Testis (tissue), 3 donors: ENCODE measurements around the gene L1CAM. TPM values are rescaled to one million over a fixed set of nuclear protein-coding genes. Genes with fewer than 3 reads are reported as not detected.

ENCODE experiments used
- DNase-seq: peaks from one replicate; pipeline ENCODE4 v3.0.0-alpha.2; 2019
- H3K27ac ChIP-seq, 2 donors: fragments of 200-600 bp; sonication (generic); one replicate each; pipeline ENCODE4 v1.5.1; 2019
- H3K27me3 ChIP-seq: fragments of 200-600 bp; sonication (generic); one replicate; pipeline ENCODE4 v1.5.1; 2019
- H3K36me3 ChIP-seq: fragments of 200-600 bp; sonication (generic); one replicate; pipeline ENCODE4 v1.5.1; 2017; ENCODE audit warnings: low read depth; ENCODE audit errors: missing control alignments
- H3K4me1 ChIP-seq: fragments of 200-600 bp; sonication (generic); one replicate; pipeline ENCODE4 v1.5.1; 2019
- H3K4me3 ChIP-seq, 2 donors: fragments of 200-600 bp; sonication (generic); one replicate each; pipeline ENCODE4 v1.5.1; 2017 to 2019
- H3K9me3 ChIP-seq: fragments of 200-600 bp; sonication (generic); one replicate; pipeline ENCODE4 v1.5.1; 2017
- CTCF ChIP-seq, 3 experiments: fragments of 450-650 bp in 2 of 3; fragments of 200-600 bp in 1 of 3; sonication (generic) in 1 of 3; IDR thresholded peaks; one replicate each; pipeline ENCODE4 v1.5.1; 2016 to 2019; ENCODE audit warnings: antibody characterized with exemption in 3 of 3, mild to moderate bottlenecking in 2 of 3, moderate library complexity in 1 of 3
- POLR2A ChIP-seq: fragments of 450-650 bp; IDR thresholded peaks from one replicate; pipeline ENCODE4 v1.6.1; 2017; ENCODE audit warnings: antibody characterized with exemption, mild to moderate bottlenecking, moderate library complexity
- WGBS, 2 donors: methylation state at CpG; one replicate each; pipeline ENCODE4 v1.1.5; 2018; 5-methylcytosine and 5-hydroxymethylcytosine counted together
- intact Hi-C: fragments of 100-400 bp; cut with DNase I; formaldehyde crosslinking; loops from one replicate; pipeline ENCODE4 v1.15.1; 2023; ENCODE audit warnings: low total_unique reads
- polyA plus RNA-seq: library from polyadenylated mRNA; stranded (reverse); fragments of 350-450 nt; fragmentation: Illumina TruSeq; extraction: RNeasy Lipid Tissue Mini Kit (QIAGEN cat#74804); gene quantifications from one replicate; pipeline ENCODE4 v1.2.3, GENCODE V29; 2014; ENCODE audit warnings: low read depth, low replicate concordance; ENCODE audit not compliant: insufficient read depth
- total RNA-seq, 2 donors: library from RNA; depleted of rRNA; stranded (reverse); fragments of >200 nt; gene quantifications; one replicate each; pipeline ENCODE4 v1.2.3, GENCODE V29; 2016

The L1CAM gene
- total and polyA plus RNA-seq, 3 donors from 2014 or later: 1.7 to 4.5 (median 2.5) TPM

- WGBS, 2 donors: 100% methylated on average over 3 of the region's 17 CpGs; no CpG with 5 or more reads in 1 of the 2 donors
- H3K4me3 ChIP-seq: no peak overlapping the region
Observed at GRCh38 chrX:153913211-153913610, 27.2 kb upstream of the L1CAM start.

GRCh38 chrX:153911798-153912197 is 25.8 kb upstream of the L1CAM start:
- intact Hi-C loops: no loop called here
- Histone ChIP-seq H3K9me3 (no peaks in the 10 kb centered on the region), H3K4me1 (no peaks in the 10 kb centered on the region), H3K4me3 (no peak overlapping the region), H3K27me3 (no peaks in the 10 kb centered on the region), H3K36me3 (no peaks in the 10 kb centered on the region), H3K27ac (no peak overlapping the region)
- TF ChIP-seq CTCF (IDR thresholded peaks at IDR 0.05) (no peak), POLR2A (no peak)
- DNase-seq: no peak
- WGBS, 2 donors: 89 to 95% methylated on average over 6 of the region's 6 CpGs

More at GRCh38 chrX:153913211-153913610, 27.2 kb upstream of the L1CAM start:
- no peaks in the 10 kb centered on the region for H3K4me1 ChIP-seq
- no peaks in the 10 kb centered on the region for H3K27me3 ChIP-seq
- intact Hi-C loops: no loop called here
- H3K36me3 ChIP-seq: no peaks in the 10 kb centered on the region
- TF ChIP-seq POLR2A (no peak), CTCF (IDR thresholded peaks at IDR 0.05) (no peak)
- no peaks in the 10 kb centered on the region for H3K9me3 ChIP-seq
- no peak for DNase-seq
- no peak overlapping the region for H3K27ac ChIP-seq

- Histone ChIP-seq H3K27me3 (no peaks in the 10 kb centered on the region), H3K4me3 (no peak overlapping the region), H3K27ac (no peak overlapping the region), H3K36me3 (no peaks in the 10 kb centered on the region), H3K4me1 (no peaks in the 10 kb centered on the region), H3K9me3 (no peaks in the 10 kb centered on the region)
- intact Hi-C loops: no loop called here
- DNase-seq: no peak
- TF ChIP-seq CTCF (IDR thresholded peaks at IDR 0.05) (no peak), POLR2A (no peak)
- no CpG with 5 or more reads among the region's 22 CpGs for WGBS, 2 donors
Observed at GRCh38 chrX:153910446-153910845, 24.5 kb upstream of the L1CAM start.

GRCh38 chrX:153909980-153910360 is 24.0 kb upstream of the L1CAM start:
- no peaks in the 10 kb centered on the region for H3K36me3 ChIP-seq
- no peak overlapping the region for H3K27ac ChIP-seq
- TF ChIP-seq POLR2A (no peak), CTCF (IDR thresholded peaks at IDR 0.05) (no peak)
- no peaks in the 10 kb centered on the region for H3K4me1 ChIP-seq
- no peak for DNase-seq
- H3K27me3 ChIP-seq: no peaks in the 10 kb centered on the region
- H3K4me3 ChIP-seq: no peak overlapping the region
- WGBS, 2 donors: 97% methylated on average over 8 of the region's 25 CpGs; no CpG with 5 or more reads in 1 of the 2 donors
- intact Hi-C loops: no loop called here
- H3K9me3 ChIP-seq: no peaks in the 10 kb centered on the region
